Measurements from ENCODE around the gene ASCL4.
A peak's percentile ranks its signal among the peaks of the same experiment; 100 is the strongest.

ASCL4 gene

GRCh38 chr12:107778383-107779025 lies 4.0 kb downstream of the ASCL4 start:
- DNase-seq (ENCODE audit: low spot score): no peak

- DNase-seq (ENCODE audit: low spot score): no peak
Measured at GRCh38 chr12:107779077-107779831, 4.8 kb downstream of the ASCL4 start.

GRCh38 chr12:107780298-107780697 lies 5.8 kb downstream of the ASCL4 start:
- DNase-seq (ENCODE audit: low spot score): no peak

- no peak for DNase-seq (ENCODE audit: low spot score)
Measured at GRCh38 chr12:107782067-107782466, 7.6 kb downstream of the ASCL4 start.

- DNase-seq (ENCODE audit: low spot score): no peak
Measured at GRCh38 chr12:107783406-107784376, 9.2 kb downstream of the ASCL4 start.

GRCh38 chr12:107788281-107788680 lies 13.8 kb downstream of the ASCL4 start:
- no peak for DNase-seq (ENCODE audit: low spot score)

- DNase-seq (ENCODE audit: low spot score): no peak
Measured at GRCh38 chr12:107788690-107789458, 14.4 kb downstream of the ASCL4 start.

- no peak for DNase-seq (ENCODE audit: low spot score)
Measured at GRCh38 chr12:107791465-107792089, 17.1 kb downstream of the ASCL4 start.

- DNase-seq (ENCODE audit: low spot score): no peak
Measured at GRCh38 chr12:107794451-107794850, 19.9 kb downstream of the ASCL4 start.

- no peak for DNase-seq (ENCODE audit: low spot score)
Measured at GRCh38 chr12:107798580-107798979, 24.1 kb downstream of the ASCL4 start.

GRCh38 chr12:107801150-107801549 lies 26.6 kb downstream of the ASCL4 start:
- no peak for DNase-seq (ENCODE audit: low spot score)

GRCh38 chr12:107803092-107803491 lies 28.6 kb downstream of the ASCL4 start:
- no peak for DNase-seq (ENCODE audit: low spot score)

GRCh38 chr12:107805488-107806180 lies 31.1 kb downstream of the ASCL4 start:
- DNase-seq (ENCODE audit: low spot score): no peak

- no peak for DNase-seq (ENCODE audit: low spot score)
Measured at GRCh38 chr12:107807471-107808150, 33.1 kb downstream of the ASCL4 start.

GRCh38 chr12:107817250-107817649 lies 42.7 kb downstream of the ASCL4 start:
- DNase-seq (ENCODE audit: low spot score): no peak

GRCh38 chr12:107818984-107819383 lies 44.5 kb downstream of the ASCL4 start:
- DNase-seq (ENCODE audit: low spot score): peak; percentile 85

GRCh38 chr12:107822356-107822755 lies 47.9 kb downstream of the ASCL4 start:
- no peak for DNase-seq (ENCODE audit: low spot score)

All from GM03348 (cell line).